PC-9 (cell line): ENCODE data around the gene RBAK. TPM values are rescaled to one million over a fixed set of nuclear protein-coding genes. Genes with fewer than 3 reads are reported as not detected.
"Not testable (repeated sequence)": the region's sequence is repeated elsewhere in the genome, so short reads cannot be mapped to it uniquely, and the experiment has no call there.

Experiments used
- BruUV-seq: library from RNA; stranded (reverse); fragments of 400-500 nt; replicated peaks from 2 replicates; lab custom pipeline; 2021; lab: Mats Ljungman, UMichigan
- CTCF ChIA-PET: fragments of 300-600 bp; sonication (Branson Sonifier 250); formaldehyde crosslinking; loops from one replicate; lab custom pipeline; 2022; ENCODE audit warnings: antibody characterized with exemption; lab: Charles Lee
- POLR2A ChIA-PET: fragments of 300-600 bp; sonication (Branson Sonifier 250); formaldehyde crosslinking; loops from one replicate; lab custom pipeline; 2022; ENCODE audit warnings: antibody characterized with exemption; ENCODE audit not compliant: unreplicated experiment; lab: Charles Lee
- DNase-seq, 2 experiments: peaks; one replicate each; pipeline versions ENCODE4 v3.0.0 to v3.0.0-alpha.2; 2015 to 2022; ENCODE audit warnings: mixed read lengths in 1 of 2
- H2AFZ ChIP-seq: fragments of 200-600 bp; sonication (generic); 2 replicates; pipeline ENCODE4 v1.8.1; 2017; ENCODE audit warnings: antibody characterized with exemption
- H3F3A ChIP-seq: fragments of 200-600 bp; sonication (generic); 2 replicates; pipeline ENCODE4 v1.8.1; 2017; ENCODE audit warnings: antibody characterized with exemption, mild to moderate bottlenecking, low read depth; ENCODE audit not compliant: insufficient read depth
- H3K27ac ChIP-seq: fragments of 200-600 bp; sonication (generic); 2 replicates; pipeline ENCODE4 v1.6.1; 2016; ENCODE audit warnings: mixed run types
- H3K27me3 ChIP-seq: fragments of 200-600 bp; sonication (generic); 2 replicates; pipeline ENCODE4 v1.6.1; 2016; ENCODE audit warnings: low read depth, mixed run types; ENCODE audit not compliant: insufficient read depth
- H3K36me3 ChIP-seq: fragments of 200-600 bp; sonication (generic); 2 replicates; pipeline ENCODE4 v1.6.1; 2016; ENCODE audit warnings: low read depth, mixed run types
- H3K4me1 ChIP-seq: fragments of 200-600 bp; sonication (generic); replicated peaks from 2 replicates; pipeline ENCODE4 v1.6.1; 2016; ENCODE audit warnings: mixed run types; ENCODE audit not compliant: insufficient read depth
- H3K4me2 ChIP-seq: fragments of 200-600 bp; sonication (generic); 2 replicates; pipeline ENCODE4 v1.6.1; 2017; ENCODE audit warnings: mixed run types
- H3K4me3 ChIP-seq: fragments of 200-600 bp; sonication (generic); 2 replicates; pipeline ENCODE4 v1.6.1; 2016; ENCODE audit warnings: mixed run types
- H3K79me2 ChIP-seq: fragments of 200-600 bp; sonication (generic); 2 replicates; pipeline ENCODE4 v1.6.1; 2017; ENCODE audit warnings: low read depth, mixed run types
- H3K9me2 ChIP-seq: fragments of 200-600 bp; sonication (generic); 2 replicates; pipeline ENCODE4 v1.8.1; 2017; ENCODE audit warnings: mild to moderate bottlenecking; ENCODE audit not compliant: insufficient read depth
- H3K9me3 ChIP-seq: fragments of 200-600 bp; sonication (generic); 2 replicates; pipeline ENCODE4 v1.8.1; 2016; ENCODE audit warnings: low read depth; ENCODE audit not compliant: insufficient read depth
- H4K20me1 ChIP-seq: fragments of 200-600 bp; sonication (generic); 2 replicates; pipeline ENCODE4 v1.8.1; 2017; ENCODE audit not compliant: insufficient read depth
- EZH2 ChIP-seq: fragments of 200-600 bp; sonication (generic); IDR thresholded peaks from 2 replicates; pipeline ENCODE4 v1.8.0; 2017; ENCODE audit warnings: antibody characterized with exemption, low read depth
- intact Hi-C: fragments of 100-400 bp; cut with micrococcal nuclease; formaldehyde crosslinking; loops from one replicate; pipeline ENCODE4 v1.10.0; 2022; ENCODE audit not compliant: unreplicated experiment
- total RNA-seq: library from RNA; stranded (reverse); gene quantifications from 2 replicates; pipeline ENCODE4 v1.2.3, GENCODE V29; 2021
- TF ChIP-seq, protein P1 (sequence below): fragments of 200-600 bp; sonication (generic); conservative IDR thresholded peaks from 2 replicates; pipeline ENCODE4 v1.6.1; 2017; ENCODE audit warnings: mixed run types, antibody characterized with exemption, mild to moderate bottlenecking, moderate library complexity

RBAK gene
- total RNA-seq, 1 experiment from 2014 or later: 12.4 TPM

DNA sequence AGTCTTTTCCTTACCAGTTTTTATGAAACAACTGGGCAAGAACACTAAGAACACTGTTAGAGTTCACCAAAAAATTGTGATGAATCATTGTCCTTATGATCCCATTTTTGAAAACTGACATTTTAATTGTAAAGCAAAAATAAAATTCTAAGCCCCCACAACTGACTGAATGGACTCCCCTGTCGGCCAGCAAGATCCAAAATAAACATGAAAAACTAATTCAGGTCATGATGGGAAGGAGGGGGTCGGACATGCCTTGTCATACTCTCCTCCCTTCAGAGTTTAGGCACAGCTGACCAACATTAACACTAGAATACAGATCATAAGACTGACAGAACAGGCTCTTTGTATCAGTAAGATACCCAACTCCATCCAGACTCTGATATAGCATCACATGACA is 2.0 kb upstream of the RBAK start:
- Histone ChIP-seq H3K9me3 (no peaks in the 10 kb centered on the region), H3K4me3 (no peak overlapping the region), H3K27ac (no peak overlapping the region), H3K36me3 (peaks cover 7% of the 10 kb centered on the region), H2AFZ (no peak overlapping the region), H3K4me2 (no peak overlapping the region), H3K9me2 (no peaks in the 10 kb centered on the region), H3K79me2 (peaks cover 10% of the 10 kb centered on the region), H3K4me1 (0 out of 2 replicates have a peak, but pooled peaks cover 4% of the 10 kb centered on the region), H3F3A (no peaks in the 10 kb centered on the region), H4K20me1 (no peaks in the 10 kb centered on the region), H3K27me3 (no peaks in the 10 kb centered on the region)
- intact Hi-C loops: no loop called here
- ChIA-PET CTCF (no interaction called here), POLR2A (no interaction called here)
- DNase-seq: no peak
- no TSS peak for BruUV-seq
- TF ChIP-seq, protein P1, sequence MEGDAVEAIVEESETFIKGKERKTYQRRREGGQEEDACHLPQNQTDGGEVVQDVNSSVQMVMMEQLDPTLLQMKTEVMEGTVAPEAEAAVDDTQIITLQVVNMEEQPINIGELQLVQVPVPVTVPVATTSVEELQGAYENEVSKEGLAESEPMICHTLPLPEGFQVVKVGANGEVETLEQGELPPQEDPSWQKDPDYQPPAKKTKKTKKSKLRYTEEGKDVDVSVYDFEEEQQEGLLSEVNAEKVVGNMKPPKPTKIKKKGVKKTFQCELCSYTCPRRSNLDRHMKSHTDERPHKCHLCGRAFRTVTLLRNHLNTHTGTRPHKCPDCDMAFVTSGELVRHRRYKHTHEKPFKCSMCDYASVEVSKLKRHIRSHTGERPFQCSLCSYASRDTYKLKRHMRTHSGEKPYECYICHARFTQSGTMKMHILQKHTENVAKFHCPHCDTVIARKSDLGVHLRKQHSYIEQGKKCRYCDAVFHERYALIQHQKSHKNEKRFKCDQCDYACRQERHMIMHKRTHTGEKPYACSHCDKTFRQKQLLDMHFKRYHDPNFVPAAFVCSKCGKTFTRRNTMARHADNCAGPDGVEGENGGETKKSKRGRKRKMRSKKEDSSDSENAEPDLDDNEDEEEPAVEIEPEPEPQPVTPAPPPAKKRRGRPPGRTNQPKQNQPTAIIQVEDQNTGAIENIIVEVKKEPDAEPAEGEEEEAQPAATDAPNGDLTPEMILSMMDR: no peak
- TF ChIP-seq EZH2: no peak

DNA sequence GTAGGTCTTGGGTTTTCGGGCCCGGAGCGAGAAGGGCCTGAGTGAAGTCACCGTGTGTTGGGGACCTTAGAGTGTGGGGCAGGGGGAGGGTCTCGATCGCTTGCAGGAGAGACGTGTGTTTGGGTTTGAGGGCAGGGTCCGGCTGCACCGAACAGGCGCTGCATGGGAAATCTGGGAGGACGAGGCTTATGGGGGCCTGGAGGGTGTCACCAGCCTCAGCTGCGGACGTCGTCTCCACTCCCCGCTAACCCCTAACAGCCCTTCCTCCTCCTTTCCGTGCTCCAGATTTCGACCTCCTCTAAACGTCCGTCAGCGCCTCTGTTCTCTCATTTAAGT is 705 bp downstream of the RBAK start:
- H3K4me3 ChIP-seq: peak overlapping the region; percentile 83
- BruUV-seq, H3K27ac ChIP-seq, POLR2A ChIA-PET, H3K9me2 ChIP-seq, H3K27me3 ChIP-seq, H4K20me1 ChIP-seq, H3F3A ChIP-seq, CTCF ChIA-PET, intact Hi-C loops, DNase-seq, H3K4me1 ChIP-seq: not testable (repeated sequence)
- H3K9me3 ChIP-seq: peaks cover 11% of the 10 kb centered on the region; the same call in 1 of the 2 replicates
- H2AFZ ChIP-seq: peak overlapping the region; percentile 91
- H3K4me2 ChIP-seq: peak overlapping the region; percentile 74
- peaks cover 33% of the 10 kb centered on the region for H3K36me3 ChIP-seq
- peaks cover 12% of the 10 kb centered on the region for H3K79me2 ChIP-seq

DNA sequence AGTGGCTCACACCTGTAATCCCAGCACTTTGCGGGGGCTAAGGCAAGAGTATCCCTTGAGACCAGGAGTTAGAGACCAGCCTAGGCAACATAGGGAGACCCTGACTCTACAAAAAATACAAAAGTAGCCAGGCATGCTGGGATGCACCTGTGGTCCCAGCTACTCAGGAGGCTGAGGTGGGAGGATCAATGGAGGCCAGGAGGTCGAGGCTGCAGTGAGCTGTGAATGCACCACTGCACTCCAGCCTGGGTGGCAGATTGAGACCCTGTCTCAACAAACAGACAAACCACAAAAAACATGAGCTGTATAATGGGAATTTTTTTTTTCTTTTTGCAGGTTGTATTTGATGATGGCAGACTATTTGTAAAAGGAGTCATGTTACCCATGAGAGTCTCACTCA is 1.5 kb downstream of the RBAK start:
- H3K27ac ChIP-seq, H3K4me3 ChIP-seq, DNase-seq, H3K9me2 ChIP-seq, CTCF ChIA-PET, H2AFZ ChIP-seq, H3F3A ChIP-seq, H4K20me1 ChIP-seq, H3K4me1 ChIP-seq, H3K27me3 ChIP-seq, POLR2A ChIA-PET, intact Hi-C loops: not testable (repeated sequence)
- H3K4me2 ChIP-seq: peak overlapping the region; percentile 74
- TSS peak; percentile 71 for BruUV-seq
- peaks cover 12% of the 10 kb centered on the region for H3K79me2 ChIP-seq
- H3K9me3 ChIP-seq: peaks cover 19% of the 10 kb centered on the region
- peaks cover 41% of the 10 kb centered on the region for H3K36me3 ChIP-seq

DNA sequence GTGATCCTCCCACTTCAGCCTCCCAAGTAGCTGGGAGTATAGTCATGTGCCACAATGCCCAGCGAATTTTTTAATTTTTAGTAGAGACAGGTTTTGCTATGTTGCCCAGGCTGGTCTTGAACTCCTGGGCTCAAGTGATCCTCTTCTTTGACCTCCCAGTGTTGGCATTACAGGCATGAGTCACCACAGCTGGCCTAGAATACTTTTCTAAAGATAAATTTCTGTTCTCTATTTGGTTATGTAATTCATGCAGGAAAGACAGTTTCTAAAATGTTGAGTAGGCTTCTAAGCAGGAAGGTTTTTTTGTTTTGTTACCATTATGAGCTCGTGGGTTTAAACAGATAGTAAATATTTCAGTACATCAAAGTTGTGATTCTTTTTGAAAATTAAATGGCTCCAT is 5.0 kb downstream of the RBAK start:
- POLR2A ChIA-PET: no interaction called here
- peaks cover 18% of the 10 kb centered on the region for H3K79me2 ChIP-seq
- no peaks in the 10 kb centered on the region for H3F3A ChIP-seq
- CTCF ChIA-PET: no interaction called here
- H3K27me3 ChIP-seq: no peaks in the 10 kb centered on the region
- H3K4me3 ChIP-seq: no peak overlapping the region
- H3K9me2 ChIP-seq: no peaks in the 10 kb centered on the region
- H3K27ac ChIP-seq: no peak overlapping the region
- intact Hi-C loops: no loop called here
- BruUV-seq: no TSS peak
- no peaks in the 10 kb centered on the region for H3K4me1 ChIP-seq
- peaks cover 45% of the 10 kb centered on the region for H3K9me3 ChIP-seq
- no peaks in the 10 kb centered on the region for H4K20me1 ChIP-seq
- TF ChIP-seq, protein P1: no peak
- no peak for TF ChIP-seq EZH2
- H3K4me2 ChIP-seq: no peak overlapping the region
- no peak overlapping the region for H2AFZ ChIP-seq
- DNase-seq: no peak
- peaks cover 71% of the 10 kb centered on the region for H3K36me3 ChIP-seq

DNA sequence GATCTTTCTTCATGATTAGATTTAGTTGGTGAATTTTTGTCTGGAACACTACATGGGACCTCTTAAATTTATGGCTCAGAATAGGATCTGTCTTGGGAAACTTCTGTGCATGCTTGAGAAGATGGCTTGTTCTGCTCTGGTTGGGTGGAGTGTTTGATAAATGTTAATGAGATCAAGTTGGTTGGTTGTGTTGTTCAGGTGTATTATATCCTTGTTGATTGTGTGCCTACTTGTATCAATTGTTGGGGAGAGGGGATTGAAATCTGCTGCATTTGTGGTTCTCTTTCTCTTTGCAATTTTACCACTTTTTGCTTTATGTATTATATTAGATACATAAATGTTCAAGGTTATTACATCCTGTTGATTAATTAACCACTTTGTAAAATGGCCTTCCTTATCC is 6.1 kb downstream of the RBAK start:
- H3K9me2 ChIP-seq, H2AFZ ChIP-seq, BruUV-seq, H4K20me1 ChIP-seq, POLR2A ChIA-PET, H3F3A ChIP-seq, H3K27me3 ChIP-seq, H3K4me3 ChIP-seq, H3K4me1 ChIP-seq, H3K27ac ChIP-seq, intact Hi-C loops, CTCF ChIA-PET, H3K4me2 ChIP-seq, DNase-seq: not testable (repeated sequence)
- Histone ChIP-seq H3K79me2 (peaks cover 12% of the 10 kb centered on the region), H3K9me3 (peaks cover 45% of the 10 kb centered on the region), H3K36me3 (peaks cover 72% of the 10 kb centered on the region)
